ENCODE data around the gene KSR2.

KSR2 gene

GRCh38 chr12:117522559-117522958 lies 446.2 kb downstream of the KSR2 start:
- DNase-seq, result no peak

GRCh38 chr12:117521867-117522266 lies 446.9 kb downstream of the KSR2 start:
- no peak for DNase-seq

DNA sequence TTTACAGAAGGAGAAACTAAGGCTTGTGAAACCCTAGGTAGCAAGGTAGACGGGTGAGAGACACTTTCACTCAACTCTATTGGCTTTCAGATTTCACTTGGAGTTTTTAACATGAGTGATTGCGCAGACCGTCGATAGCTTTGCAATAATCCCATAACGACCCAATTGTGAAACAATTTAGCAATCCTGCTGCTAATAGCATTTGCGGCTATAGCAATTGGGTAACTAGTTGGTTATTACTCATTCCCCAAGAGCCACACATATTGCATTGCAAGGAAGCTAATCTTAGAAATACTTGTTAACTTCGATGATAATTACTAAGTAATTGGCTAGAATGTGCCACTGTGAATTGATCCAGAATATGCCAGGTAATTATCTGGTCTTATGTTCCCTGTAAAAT lies 447.4 kb downstream of the KSR2 start:
- no peak for DNase-seq

GRCh38 chr12:117518594-117519270 lies 450.1 kb downstream of the KSR2 start:
- peak in 5 of 14 donors; percentile 3 to 93 (median 7) for DNase-seq

DNA sequence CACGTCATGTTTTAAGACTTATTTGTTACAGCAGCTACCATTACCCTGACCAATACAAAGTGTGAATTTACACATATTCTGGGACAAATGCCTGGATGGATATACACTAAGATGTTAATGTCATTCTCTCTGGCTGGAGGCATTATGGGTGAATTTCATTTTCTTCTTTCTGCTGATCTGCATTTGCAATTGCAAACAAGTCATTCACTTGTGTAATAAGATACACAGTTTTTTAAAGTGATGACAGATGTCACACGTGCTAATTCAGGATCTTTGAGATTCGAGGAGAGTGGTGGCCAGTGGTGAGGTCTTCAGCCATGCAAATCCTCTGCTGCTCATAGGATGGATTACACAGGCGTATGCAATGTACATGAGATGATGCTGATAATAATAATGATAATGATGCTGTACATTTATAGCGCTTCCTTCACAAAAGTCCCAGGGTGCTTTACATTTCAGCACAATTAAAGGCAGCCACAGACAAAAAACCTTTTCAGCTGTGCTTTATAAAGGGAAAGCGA lies 451.5 kb downstream of the KSR2 start:
- no peak for DNase-seq

GRCh38 chr12:117516034-117516433 lies 452.8 kb downstream of the KSR2 start:
- no peak for DNase-seq

GRCh38 chr12:117514016-117514415 lies 454.8 kb downstream of the KSR2 start:
- DNase-seq, result peak in 7 of 14 donors; percentile 1 to 93 (median 7)

- DNase-seq, result peak in 3 of 14 donors; percentile 1 to 76 (median 2)
Measured at GRCh38 chr12:117513353-117513752, 455.4 kb downstream of the KSR2 start.

GRCh38 chr12:117508468-117508867 lies 460.3 kb downstream of the KSR2 start:
- no peak for DNase-seq

- DNase-seq, result no peak
Measured at GRCh38 chr12:117507548-117507947, 461.2 kb downstream of the KSR2 start.

- DNase-seq, result no peak
Measured at GRCh38 chr12:117506333-117506732, 462.5 kb downstream of the KSR2 start.

GRCh38 chr12:117502633-117503032 lies 466.2 kb downstream of the KSR2 start:
- DNase-seq, result peak in 1 of 14 donors; percentile 0

GRCh38 chr12:117502233-117502632 lies 466.6 kb downstream of the KSR2 start:
- no peak for DNase-seq

DNA sequence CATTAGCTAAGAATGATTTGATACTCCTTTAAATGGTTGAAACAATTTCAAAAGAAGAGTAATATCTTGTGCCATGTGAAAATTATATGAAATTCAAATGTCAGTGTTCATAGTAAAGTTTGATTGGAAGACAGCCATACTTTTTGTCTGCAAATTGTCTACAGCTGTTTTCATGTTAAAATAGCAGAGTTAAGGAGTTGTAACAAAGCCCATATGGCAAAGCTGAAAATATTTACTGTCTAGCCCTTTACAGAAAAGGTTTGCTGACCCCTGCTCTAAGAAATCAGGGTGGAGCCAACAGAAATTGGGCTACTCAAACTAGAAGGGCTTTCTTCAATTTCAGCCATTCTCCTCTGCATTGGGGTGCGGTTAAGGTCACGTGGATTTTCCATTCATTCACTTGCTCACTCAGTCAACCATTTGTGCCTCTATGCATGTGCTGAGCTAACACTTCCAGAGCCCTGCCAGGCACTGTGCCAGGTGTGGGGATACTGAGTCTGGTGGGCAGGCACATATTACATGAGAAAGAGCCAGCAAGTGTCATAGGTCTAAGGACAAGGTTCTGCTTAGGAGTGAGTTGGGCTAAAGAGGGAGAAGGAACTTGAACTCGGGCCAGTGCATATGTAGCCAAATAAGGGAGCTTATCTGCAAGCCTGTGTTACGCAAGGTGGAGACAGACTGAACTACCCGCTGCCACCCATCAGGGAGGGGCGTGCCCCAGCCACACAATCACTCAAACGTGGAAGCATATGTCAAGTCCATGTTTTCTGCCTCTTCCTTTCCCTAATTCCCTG lies 467.5 kb downstream of the KSR2 start:
- DNase-seq, result no peak

- no peak for DNase-seq
Measured at GRCh38 chr12:117499759-117500485, 468.9 kb downstream of the KSR2 start.

DNA sequence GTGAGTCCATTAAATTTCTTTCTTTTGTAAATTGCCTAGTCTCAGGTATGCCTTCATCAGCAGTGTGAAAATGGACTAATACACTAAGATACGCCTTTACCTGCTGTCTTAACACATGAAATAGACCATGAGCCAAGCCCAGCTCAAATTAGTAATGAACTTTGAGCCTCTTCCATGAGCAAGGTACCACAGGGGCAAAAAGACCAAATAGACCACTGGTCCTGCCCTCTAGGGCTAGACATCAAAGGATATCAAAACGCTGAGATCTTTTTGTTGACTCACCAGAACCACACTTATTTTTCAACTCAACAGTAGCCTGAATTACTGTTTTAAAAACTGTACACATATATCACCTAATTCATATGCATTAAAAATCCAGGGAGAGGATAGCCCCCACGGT lies 469.9 kb downstream of the KSR2 start:
- no peak for DNase-seq

- DNase-seq, result no peak
Measured at GRCh38 chr12:117498256-117498655, 470.5 kb downstream of the KSR2 start.

DNA sequence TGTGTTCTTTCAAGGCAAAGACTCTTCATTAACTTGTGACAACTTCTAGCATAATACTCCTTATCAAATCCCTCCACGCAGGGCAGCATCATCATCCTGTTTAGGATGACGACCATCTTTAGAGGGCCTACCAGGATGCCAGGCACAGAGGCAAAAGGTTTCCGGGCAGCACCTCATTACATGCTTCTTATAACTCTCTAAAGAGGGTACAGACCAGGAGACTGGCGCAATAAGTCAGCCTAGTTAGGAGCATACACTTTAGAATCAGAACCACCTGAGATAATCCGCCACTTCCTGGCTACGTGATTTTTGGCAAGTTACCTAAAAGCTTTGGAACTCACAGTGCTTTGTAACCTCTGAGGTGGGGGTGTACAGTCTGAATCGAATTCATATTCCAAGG lies 471.4 kb downstream of the KSR2 start:
- DNase-seq, result no peak

GRCh38 chr12:117494833-117495655 lies 473.7 kb downstream of the KSR2 start:
- DNase-seq, result peak in 1 of 14 donors; percentile 73

DNA sequence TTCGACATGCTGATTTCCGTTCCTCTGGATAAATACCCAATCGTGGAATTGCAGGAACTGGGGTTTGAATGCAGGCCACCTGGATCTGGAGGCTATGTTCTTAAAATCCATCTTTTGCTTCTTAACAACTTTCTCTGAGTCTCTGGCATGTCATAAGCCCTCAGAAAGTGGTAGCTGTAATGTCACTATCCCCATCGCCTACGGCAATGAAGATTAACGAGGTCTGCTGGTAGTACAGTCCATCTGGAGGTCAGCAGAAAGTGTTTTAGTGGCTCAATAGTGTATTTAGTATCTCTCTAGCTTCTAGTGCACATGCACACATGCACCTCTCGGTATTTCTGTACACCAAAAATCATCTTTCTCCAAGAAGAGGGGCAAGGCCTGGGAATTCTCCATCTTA lies 477.1 kb downstream of the KSR2 start:
- DNase-seq, result no peak

DNA sequence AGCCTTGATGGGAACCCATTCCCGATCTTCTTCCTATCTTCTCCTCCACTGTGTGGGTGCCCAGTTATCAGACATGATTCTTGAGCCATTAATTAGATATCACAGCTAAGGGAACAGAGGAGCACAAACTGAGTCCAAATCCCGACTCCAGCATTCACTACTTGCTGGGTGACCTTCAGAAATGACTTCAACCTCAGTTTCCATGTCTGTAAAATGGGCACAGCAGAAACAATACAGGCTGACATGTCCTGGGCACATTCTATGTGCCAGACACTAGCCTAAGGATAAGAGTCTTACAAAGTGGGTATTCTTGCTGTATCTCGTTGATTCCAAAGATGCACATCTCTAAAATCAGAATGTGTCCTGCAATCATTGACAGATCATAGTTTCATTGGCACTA lies 478.7 kb downstream of the KSR2 start:
- DNase-seq, result no peak

- peak in 1 of 14 donors; percentile 10 for DNase-seq
Measured at GRCh38 chr12:117489671-117490070, 479.1 kb downstream of the KSR2 start.

Measured in C1 segment of cervical spinal cord (tissue), 14 donors.